GM19395 (cell line): Measurements from ENCODE around the gene TBXAS1.

Experiments
- ATAC-seq: cut with Tn5 transposase; IDR thresholded peaks from one replicate; pipeline ENCODE4 v1.9.1; 2021; ENCODE audit warnings: mild to moderate bottlenecking, moderate library complexity; ENCODE audit not compliant: unreplicated experiment

The TBXAS1 gene

DNA sequence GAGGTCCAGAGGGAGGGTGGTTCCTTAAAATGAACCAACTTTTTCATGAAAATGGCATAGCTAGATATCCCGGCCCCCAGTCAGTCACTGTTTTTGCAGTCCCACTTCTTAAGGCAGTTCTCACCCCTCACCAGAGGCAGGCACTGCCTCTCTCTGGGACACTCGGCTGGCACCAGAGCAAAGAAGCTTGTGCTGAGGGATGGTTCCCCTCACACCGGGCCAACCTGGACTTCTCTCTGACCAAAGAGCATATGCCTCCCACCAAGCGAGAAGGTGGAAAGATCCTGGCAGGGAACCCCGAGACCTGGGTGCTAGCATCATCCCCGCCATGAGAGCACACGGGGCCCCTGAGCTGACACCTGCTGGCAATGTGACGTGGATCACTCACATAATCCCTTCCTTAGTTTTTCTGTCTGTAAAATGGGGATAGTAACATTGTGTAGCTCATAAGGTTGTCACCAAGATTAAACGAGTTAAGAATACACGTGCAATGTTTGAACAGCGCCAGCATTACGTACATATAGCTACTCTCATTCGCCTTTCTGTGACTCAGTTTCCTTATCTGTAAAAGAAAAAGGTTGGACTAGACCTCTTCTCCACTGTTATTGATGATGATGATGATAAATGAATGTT is 145.2 kb downstream of the TBXAS1 start:
- no peak for ATAC-seq

DNA sequence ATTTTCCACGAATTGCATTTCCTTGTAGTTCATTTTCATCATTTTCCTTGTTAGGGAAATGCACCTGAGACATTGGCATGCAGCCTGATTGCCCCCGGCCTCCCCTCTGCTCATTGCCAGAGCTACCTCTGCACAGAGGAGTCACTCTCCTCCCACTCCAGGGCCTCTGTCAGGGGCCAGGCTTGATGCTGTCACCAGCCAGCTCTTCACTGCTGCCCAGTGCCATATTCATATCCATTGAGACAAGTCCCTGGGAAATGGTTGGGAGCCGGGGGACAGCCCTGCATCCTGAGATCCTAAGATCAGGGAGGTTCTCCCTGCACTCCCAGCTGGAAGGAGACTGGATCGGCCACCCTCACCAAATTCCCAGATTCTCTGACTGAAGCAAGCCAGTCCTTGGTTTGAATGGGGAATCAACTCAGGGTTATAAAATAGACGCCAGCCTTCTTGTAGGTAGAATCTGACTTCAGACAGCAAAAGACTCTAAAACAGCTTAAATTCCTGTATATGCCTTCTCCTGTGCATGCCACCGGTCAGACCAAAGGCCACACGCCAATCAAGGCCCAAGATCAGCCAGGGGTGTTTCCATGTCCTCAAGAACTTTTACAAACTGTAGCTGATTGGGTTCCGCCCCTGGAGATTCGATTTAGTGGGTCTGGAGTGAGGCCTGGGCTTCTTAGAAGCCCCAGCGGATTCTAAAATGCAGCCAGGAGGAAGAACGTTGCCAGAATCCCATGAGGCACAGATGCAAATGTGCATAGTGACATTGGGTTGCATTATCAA is 147.2 kb downstream of the TBXAS1 start:
- no peak for ATAC-seq

DNA sequence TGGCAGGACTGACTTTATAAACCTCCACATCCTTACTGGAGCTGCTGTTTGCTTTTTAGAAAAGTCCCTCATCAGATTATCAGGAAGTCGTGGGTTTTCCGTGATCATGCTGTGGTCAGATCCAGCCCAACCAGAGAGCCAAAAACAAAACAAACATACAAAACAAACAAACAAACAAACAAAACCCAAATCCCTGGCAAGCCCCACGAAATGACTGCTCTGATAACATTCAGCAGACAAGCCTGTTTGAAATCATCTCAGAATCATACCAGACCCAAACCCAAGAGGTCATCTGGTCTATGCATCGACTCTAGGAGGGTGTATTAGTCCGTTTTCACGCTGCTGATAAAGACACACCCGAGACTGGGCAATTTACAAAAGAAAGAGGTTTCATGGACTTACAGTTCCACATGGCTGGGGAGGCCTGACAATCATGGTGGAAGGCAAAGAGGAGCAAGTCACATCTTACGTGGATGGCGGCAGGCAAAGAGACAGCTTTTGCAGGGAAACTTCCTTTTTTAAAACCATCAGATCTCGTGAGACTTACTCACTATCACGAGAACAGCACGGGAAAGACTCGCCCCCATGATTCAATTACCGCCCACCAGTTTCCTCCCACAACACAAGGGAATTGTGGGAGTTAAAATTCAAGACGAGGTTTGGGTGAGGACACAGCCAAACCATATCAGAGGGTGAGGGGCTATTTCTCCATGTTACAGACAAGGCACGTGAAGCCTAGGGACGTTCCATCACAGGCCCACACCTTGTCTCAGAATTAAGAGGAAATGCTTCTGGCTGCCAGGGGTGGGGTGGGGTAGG is 148.0 kb downstream of the TBXAS1 start:
- ATAC-seq = no peak

DNA sequence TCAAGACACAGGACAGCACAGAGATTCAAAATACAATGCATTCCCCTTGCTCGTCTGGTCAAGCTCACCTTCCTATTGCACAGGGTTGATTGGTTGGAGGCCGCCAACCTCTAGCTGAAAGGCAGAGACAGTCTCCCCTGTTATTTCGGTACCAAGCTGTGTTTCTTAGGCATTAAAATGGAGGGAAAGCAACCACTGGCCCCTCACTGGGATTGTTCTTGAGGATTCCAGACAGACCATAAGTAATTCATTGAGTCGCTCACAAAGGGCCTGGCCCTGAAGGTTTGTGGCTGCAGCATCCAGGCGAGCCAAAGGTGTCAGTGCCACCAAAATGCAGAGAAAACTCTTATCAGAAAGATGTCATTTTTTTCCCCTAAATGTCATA is 152.4 kb downstream of the TBXAS1 start:
- no peak for ATAC-seq

DNA sequence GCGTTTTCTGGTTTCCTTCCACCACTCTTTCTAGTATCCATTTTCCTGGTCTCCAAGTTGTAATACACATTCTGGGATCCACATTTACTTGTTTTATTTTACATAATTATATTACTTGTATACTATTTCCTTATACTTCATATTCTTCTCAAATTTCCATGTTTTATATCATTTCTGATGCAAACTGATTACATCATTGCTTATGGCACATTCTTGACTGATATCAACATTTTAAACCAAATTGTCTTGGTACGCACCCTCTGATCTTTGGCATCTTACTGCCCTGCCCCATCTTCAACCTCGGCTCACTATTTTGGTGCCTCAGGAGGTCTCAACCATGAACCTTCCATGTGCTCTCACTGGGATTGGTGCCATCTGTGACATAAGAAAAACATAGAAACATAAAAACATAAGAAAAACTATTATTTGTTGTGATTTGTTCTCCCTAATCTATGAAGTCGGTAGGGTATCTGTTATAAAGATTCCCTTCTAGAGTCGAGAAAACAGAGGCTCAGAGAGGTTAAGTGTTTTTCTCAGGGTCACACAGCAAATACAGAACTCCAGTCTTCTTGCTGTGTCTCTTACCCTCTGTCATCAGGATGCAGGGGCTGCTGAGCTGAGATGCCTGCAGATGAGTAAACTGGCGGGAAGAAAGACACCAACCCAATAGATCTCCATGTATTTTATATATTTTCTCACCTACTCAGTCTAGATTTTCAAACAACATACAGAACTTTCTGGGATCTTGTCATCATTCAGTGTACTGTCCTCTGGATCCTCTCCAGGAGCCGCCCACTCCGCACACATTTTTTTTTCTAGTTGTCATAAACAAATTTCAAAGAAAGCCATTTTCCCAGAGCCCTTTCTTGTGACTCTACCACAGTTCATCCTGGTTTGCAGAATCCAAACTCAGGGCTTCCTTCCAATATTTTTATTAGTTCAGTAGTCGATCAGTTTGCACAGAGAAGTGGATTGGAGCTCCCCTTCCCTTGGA is 154.2 kb downstream of the TBXAS1 start:
- ATAC-seq = no peak

DNA sequence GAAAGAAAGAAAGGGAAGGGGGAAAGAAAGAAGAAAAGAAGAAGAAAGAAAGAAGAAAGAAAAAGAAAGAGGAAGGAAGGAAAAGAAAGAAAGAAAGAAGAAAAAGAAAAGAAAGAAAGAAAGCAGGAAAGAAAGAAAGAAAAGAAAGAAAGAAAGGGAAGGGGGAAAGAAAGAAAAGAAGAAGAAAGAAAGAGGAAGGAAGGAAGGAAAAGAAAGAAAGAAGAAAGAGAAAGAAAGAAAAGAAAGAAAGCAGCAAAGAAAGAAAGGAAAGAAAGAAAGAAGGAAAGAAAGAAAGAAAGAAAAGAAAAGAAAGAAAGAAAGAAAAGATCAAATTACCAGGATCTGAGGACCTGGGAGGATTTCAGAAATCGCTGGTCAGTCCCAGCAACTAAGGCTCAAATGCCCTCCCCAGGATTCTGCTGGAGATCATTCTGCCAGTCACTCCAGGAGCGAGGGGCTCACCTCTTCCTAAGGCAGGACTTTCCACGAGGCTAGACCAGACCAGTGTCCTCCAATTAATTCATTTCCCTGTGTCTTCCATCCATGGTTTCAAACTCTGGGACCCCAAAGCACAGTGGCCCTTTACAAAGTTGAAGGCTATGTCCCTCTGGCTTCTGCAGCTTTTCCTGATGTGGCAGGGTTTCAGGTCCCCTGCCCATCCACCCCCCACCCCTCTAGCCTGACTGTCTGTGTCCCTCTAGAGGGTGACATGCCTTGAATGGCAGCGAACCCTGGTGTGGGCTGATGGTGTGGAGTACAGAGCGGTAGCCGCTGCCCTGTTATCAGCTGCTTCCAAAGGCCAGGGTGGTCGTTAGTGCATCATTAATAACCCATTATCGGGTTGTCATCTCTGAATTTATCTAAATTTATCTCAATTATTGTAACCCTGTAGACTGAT is 155.8 kb downstream of the TBXAS1 start:
- ATAC-seq = no peak

DNA sequence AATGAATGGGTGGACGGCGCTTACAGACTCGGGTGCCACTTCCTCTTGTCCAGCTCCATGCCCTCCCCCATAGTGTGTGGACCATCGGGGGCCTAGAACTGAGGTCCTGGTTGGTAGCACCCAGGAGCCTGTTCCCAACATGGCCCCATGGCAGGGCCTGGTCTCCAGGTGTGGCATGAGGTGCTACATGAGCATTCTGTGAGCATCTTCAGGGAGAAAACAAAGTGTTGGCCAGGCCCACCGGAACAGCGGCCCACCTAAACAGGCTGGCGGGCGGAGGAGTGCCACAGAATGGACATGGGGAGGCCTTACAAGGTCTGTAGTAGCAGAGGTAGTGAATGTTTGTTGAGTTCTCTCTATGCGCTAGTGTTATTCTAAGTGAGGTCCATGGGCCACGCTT is 156.7 kb downstream of the TBXAS1 start:
- no peak for ATAC-seq

DNA sequence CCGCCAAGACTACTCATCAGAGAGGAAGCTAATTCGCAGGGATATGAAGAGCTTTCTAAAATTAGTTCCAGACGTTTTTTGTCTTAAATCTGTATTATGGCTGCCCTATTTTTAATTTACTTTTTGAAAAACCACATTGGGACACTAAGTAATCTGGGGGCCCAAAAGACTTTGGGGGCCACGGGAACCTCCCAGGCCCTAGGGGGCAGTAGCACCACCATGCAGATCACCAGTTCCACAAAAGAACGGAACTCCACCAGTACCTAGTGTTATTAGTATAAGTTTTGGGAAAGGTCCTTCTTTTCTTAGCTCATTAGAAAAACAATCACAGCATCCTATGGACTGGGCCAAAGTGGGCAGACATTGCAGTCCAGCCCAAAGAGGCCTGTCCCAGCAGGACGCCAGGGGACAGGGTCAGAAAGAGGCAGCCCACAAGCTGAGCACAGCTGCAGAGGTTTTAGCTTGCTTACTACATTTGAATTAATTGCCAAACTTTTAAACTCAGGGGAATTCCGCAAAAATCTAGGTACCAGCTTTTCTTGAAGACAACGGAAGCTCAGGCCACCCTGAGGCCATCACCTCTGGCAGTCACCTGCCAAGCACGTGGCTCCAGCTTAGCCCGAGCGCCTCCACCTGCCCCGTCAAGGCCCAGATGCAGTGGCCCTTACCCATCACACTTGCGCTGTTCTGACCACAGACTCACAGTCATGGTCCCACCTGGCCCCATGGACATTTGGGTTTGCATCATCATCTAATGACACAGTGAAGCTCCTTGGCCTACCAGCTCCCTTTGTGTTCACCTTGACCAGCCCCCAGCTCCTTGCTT is 158.8 kb downstream of the TBXAS1 start:
- no peak for ATAC-seq

DNA sequence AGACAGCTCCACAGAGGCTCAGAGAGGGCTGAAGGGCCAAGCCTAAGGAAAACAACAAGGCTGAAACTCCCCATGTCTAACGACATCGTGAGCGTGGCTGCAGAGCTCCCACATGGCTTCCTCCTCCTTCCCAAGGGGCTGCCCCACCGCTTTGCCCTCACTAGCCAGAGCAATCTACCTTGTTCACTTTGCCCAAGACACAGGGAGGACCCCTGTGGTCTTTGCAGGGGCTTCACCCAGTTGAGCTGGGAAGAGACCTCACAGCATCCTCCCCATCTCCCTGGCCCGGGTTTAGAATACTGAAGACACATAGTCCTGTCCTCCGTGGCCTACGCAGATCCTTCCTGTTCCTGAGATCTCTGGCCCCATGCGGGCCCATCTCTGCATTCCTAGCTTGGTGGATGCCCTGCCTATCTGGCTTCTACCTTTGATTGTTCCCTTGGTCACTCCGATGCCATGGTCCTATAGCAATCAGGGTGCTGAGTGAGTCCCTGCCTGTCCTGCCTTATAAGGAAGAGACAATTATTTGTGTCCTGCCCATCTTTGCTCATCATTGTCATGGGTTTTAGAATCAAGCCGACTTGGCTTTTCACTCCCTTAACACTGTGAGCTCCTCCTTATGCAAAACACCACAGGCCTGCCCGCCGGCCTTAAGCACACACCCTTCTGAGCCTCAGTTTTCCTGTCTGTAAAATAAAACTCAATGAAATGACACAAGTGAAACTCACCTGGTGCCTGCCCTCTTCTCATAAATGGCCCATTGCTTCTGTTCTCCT is 160.5 kb downstream of the TBXAS1 start:
- ATAC-seq = no peak

DNA sequence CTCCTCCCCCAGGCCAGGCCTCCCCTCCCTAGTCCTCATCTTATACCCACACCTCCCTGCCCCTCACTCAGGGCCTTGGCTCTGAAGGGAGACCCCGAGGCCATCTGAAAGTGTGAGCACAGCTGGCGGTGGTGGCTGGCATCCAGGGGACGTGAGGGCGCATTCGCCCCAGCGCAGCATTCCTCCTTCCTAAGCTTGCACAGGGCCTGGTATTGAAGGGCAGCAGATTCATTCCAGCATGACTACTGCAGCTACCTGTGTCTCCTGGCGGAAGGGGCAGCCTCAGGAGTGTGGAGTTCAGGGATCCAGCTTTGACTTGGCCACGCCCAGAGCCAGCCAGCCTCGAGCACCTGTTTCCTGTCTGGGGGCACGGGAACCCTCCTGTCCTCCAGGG is 161.1 kb downstream of the TBXAS1 start:
- ATAC-seq = no peak

DNA sequence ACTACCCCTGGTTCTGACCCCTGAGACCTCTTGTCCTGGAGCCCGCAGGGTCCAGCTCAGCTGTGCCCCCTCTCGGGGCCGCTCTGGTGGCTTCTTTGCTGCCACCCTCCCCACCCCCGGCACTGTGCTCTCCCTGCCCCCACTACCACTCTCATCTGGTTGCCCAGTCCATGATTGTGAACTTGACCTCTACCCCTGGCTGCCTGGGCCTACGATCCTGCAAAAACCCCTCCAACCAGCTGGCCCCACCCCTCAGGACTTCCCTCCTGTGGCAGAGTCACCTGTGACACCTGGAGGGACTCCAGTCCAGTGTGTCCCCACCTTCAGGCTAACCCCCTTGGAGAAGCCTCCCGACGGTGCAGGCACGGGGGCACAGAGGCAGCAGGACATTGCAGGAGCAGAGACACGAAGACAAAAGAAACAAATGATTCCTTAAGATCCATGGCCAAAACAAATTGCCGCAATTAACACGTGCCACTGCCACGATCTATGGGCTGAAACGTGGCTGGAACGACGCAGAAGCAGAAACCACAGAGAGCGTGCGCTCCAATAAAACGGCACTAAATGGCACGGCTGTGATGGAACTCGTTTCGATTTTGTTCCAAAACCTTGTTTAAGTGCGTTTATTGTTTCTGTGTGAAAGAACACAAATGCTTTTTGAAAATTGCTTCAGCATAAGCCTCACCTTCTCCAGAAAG is 161.7 kb downstream of the TBXAS1 start:
- no peak for ATAC-seq

DNA sequence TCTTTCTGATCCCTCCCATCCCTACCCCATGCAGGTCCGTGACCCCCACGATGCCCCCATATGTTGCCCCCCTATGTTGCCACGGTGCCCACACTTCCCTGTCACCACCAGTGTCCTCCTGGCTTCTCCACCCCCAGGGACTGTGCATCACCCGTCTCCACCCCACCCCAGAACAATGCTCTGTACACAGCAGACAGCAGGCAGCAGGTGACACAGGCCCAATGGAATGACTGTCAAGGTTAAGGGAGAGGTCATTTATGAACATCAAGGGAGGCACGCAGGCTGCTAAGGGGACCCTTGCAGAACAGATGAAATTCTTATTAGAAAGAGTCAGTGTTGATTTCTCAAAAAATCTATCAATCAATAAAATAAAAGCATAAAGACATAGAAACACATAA is 162.2 kb downstream of the TBXAS1 start:
- ATAC-seq = no peak

DNA sequence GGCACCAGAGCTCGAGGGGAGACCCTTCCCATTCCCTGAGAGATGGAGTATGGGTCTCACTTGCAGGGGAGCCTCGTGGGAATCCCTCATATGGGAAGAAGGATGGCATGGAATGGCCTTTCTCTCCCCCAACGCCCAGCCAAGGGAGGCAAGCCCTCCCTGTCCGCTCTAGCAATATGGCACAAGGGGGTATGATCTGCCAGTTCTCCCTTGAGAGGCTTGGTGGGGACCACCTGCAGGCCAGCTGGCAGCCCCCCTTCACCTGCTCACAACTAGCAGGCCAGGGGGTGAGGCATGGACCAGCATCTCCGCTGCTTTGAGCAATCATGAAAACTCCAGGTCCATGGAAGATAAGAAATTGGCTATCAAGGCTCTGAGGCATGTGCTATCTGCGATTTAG is 162.8 kb downstream of the TBXAS1 start:
- no peak for ATAC-seq

DNA sequence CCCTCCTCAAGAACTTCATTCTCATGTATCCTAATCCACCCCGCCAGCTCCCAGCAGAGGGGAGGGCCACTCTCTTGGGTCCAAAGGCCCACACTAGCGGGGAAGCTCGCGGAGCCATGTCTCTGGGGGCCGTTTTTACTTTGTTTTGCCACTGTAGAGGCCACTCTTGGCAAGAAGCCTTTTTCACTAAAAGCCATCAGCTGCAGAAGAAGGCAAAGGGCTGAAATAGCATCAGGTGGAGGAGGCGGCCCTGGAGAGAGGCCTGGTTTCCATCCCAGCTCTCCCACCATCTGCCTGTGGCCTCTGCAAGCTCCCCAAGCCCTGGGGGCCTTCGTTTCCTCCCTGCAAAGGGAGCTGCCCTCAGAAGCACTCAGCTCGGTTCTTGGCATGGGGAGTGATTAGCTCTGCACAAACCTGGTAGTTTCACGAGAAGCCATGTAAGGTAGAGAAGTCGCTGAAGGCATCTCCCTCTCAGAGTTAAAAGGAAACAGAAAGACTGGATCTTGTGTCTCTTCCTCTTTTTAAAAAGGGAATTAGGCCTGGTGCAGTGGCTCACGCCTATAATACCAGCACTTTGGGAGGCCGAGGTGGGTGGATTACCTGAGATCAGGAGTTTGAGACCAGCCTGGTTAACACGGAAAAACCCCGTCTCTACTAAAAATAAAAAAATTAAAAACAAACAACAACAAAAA is 163.4 kb downstream of the TBXAS1 start:
- no peak for ATAC-seq

DNA sequence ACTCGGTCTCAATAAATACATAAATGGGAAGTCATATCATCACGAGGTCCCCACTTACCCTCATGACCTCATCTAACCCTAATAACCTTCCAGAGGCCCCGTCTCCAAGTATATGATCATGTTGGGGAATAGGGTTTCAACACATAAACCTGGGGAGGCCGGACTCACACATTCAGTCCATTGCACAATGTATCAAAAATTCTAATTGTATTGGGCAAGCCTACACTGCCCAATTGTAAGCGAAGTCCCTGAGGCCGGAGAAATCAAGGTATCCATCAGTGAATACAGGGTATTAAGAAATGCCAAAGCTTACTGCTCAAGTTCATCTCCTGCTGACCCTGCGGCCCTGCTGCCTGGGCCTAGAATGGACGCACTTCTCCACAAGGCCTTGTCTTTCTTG is 164.1 kb downstream of the TBXAS1 start:
- ATAC-seq = no peak

DNA sequence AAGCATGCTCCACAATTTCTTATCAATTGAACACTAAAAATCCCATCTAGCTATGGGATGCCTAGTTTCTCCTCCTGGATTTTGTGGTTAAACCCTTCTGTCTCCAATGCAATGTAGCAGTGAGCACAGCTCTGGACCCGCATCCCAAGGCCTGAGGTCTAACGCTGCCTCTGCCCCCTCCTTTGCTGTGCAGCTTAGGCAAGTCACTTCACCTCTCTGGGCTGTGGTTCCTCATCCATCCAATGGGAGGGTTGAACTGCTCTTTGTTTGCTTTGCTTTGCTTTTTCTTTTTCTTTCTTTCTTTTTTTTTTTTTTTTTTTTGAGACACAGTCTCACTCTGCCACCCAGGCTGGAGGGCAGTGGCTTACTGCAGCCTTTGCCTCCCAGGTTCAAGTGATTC is 164.5 kb downstream of the TBXAS1 start:
- no peak for ATAC-seq

DNA sequence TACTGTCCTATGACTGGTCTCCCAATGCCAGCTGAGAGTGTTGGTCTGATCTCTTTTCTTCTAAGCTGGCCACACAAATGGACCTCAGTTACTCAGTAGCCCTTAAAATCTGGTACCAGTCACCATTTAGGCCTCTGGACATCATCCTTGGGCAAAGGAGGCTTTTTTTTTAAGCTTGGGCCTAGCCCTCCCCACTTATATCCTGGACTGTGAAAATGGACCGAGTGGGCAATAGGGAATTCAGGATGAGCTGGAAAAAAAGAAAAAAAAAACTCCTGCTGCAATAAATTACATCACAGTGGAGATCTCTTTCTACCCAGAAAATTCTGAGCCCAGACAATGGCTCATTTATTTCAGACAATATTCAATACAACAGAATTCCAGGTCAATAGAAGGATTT is 165.3 kb downstream of the TBXAS1 start:
- no peak for ATAC-seq
